DOHH2 (cell line): Measurements from ENCODE around the gene DIP2C.

ENCODE experiments used
- CTCF ChIP-seq: fragments of 200-600 bp; sonication (generic); IDR thresholded peaks from one replicate; pipeline ENCODE4 v1.5.1; 2014; ENCODE audit warnings: antibody characterized with exemption, mild to moderate bottlenecking, low read depth, low read length; ENCODE audit not compliant: poor library complexity, severe bottlenecking
- EZH2phosphoT487 ChIP-seq: fragments of 200-600 bp; sonication (generic); IDR thresholded peaks from 2 replicates; pipeline ENCODE4 v1.6.1; 2017; ENCODE audit warnings: borderline replicate concordance, mild to moderate bottlenecking, antibody characterized with exemption, low read length, moderate library complexity, mixed read lengths

- no peak for TF ChIP-seq CTCF
- no peak for TF ChIP-seq EZH2phosphoT487
Measured at GRCh38 chr10:344582-345200, 344.8 kb downstream of the DIP2C start.
